HepG2 (cell line): ENCODE measurements around the gene CER1.

Source experiments
- MAFF ChIP-seq: IDR thresholded peaks from 2 replicates; pipeline ENCODE4 v1.6.1; 2011; ENCODE audit warnings: low read depth, low read length, improper control_type of control experiment
- POLR2A ChIP-seq, 2 experiments: IDR thresholded peaks; 2 replicates each; pipeline ENCODE4 v1.6.1; 2011; ENCODE audit warnings: low read depth in 2 of 2, low read length in 2 of 2, mild to moderate bottlenecking in 1 of 2, moderate library complexity in 1 of 2; ENCODE audit not compliant: insufficient read depth in 1 of 2
- SP2 ChIP-seq: sonication (generic); formaldehyde crosslinking; IDR thresholded peaks from 2 replicates; pipeline ENCODE4 v1.5.1; 2020; ENCODE audit warnings: mild to moderate bottlenecking, missing genetic modification reagents

- no peak for TF ChIP-seq SP2 (CRISPR knock-in tag)
- TF ChIP-seq POLR2A (IDR thresholded peaks at IDR 0.05; ENCODE audit: insufficient read depth in 1 of 2, low read depth in 2 of 2, low read length in 2 of 2) = no peak
- no peak for TF ChIP-seq MAFF
Measured at GRCh38 chr9:14769230-14769571, 46.7 kb upstream of the CER1 start.
